Upper lobe of left lung (tissue), 6 donors: ENCODE measurements around the gene HPSE2. TPM values are rescaled to one million over a fixed set of nuclear protein-coding genes. Genes with fewer than 3 reads are reported as not detected.
A peak's percentile ranks its signal among the peaks of the same experiment; 100 is the strongest.
"Not testable (repeated sequence)": the region's sequence is repeated elsewhere in the genome, so short reads cannot be mapped to it uniquely, and the experiment has no call there.

Experiments used
- ATAC-seq, 2 donors: fragments of 200-7000 bp; cut with Tn5 transposase; one replicate each; pipeline ENCODE4 v1.9.1; 2022; ENCODE audit warnings: mild to moderate bottlenecking in 2 of 2, moderate library complexity in 2 of 2; ENCODE audit not compliant: low FRiP score in 2 of 2
- DNase-seq, 2 donors: peaks; one replicate each; pipeline ENCODE4 v3.0.0-alpha.2; 2019 to 2020
- H3K27ac ChIP-seq, 4 donors: fragments of 200-600 bp; sonication (generic); one replicate each; pipeline ENCODE4 v1.5.1; 2016 to 2019
- H3K27me3 ChIP-seq, 4 donors: fragments of 200-600 bp; sonication (generic); one replicate each; pipeline ENCODE4 v1.5.1; 2017 to 2019
- H3K36me3 ChIP-seq, 4 donors: fragments of 200-600 bp; sonication (generic); one replicate each; pipeline ENCODE4 v1.5.1; 2016 to 2019
- H3K4me1 ChIP-seq, 4 donors: fragments of 200-600 bp; sonication (generic); one replicate each; pipeline ENCODE4 v1.5.1; 2018 to 2019
- H3K4me3 ChIP-seq, 4 donors: fragments of 200-600 bp; sonication (generic); one replicate each; pipeline ENCODE4 v1.5.1; 2017 to 2019; ENCODE audit warnings: mild to moderate bottlenecking in 2 of 4, moderate library complexity in 1 of 4
- H3K9me3 ChIP-seq, 4 donors: fragments of 200-600 bp; sonication (generic); one replicate each; pipeline ENCODE4 v1.5.1; 2018 to 2019
- EP300 ChIP-seq, 4 donors: sonication (generic); formaldehyde crosslinking; IDR thresholded peaks; one replicate each; pipeline ENCODE4 v1.5.1; 2017; ENCODE audit warnings: antibody characterized with exemption in 4 of 4, control low read depth in 2 of 4
- POLR2A ChIP-seq, 4 donors: fragments of 450-650 bp; IDR thresholded peaks; one replicate each; pipeline ENCODE4 v1.5.1; 2016 to 2017; ENCODE audit warnings: antibody characterized with exemption in 4 of 4, mild to moderate bottlenecking in 2 of 4
- POLR2AphosphoS5 ChIP-seq, 2 donors: sonication (generic); formaldehyde crosslinking; IDR thresholded peaks; one replicate each; pipeline ENCODE4 v1.5.1; 2017; ENCODE audit warnings: antibody characterized with exemption in 2 of 2
- WGBS, 2 donors: methylation state at CpG; one replicate each; pipeline ENCODE4 v1.1.5; 2017 to 2018; 5-methylcytosine and 5-hydroxymethylcytosine counted together
- total RNA-seq, 6 donors: library from RNA; depleted of rRNA in 4 of 6; stranded (reverse); fragments of >200 nt in 4 of 6; gene quantifications; one replicate each; pipeline versions ENCODE4 v1.1.0 to v1.2.1, GENCODE V29; 2016 to 2021
- TF ChIP-seq, protein P1 (sequence below), 6 experiments: fragments of 450-650 bp in 4 of 6; fragments of 200-600 bp in 2 of 6; sonication (generic) in 2 of 6; IDR thresholded peaks; one replicate each; pipeline ENCODE4 v1.5.1; 2016 to 2019; ENCODE audit warnings: antibody characterized with exemption in 6 of 6
- donor health status: DM: no; HTN: no; CAD: no; lungs with moderate emphysema.
- donor health status: DM: no; HTN: yes; CAD: no; lungs with severe emphysema.

HPSE2 gene
- total RNA-seq, 6 donors from 2014 or later: 0.15 to 1.1 (median 0.91) TPM; not detected in 1

DNA sequence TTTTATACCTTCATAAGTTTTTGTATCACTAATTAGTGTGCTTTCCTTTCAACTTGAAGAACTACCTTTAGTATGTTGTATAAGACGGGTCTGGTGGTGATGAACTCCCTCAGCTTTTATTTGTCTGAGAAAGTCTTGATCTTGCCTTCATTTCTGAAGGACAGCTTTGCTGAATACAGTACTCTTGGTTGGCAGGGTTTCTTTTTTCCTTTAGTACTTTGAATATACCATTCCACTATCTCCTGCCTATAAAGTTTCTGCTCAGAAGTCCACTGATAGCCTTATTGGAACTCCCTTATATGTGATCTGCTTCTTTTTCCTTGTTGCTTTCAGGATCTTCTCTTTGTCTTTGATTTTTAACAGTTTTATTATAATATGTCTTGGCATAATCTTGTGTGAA, 230.9 kb downstream of the HPSE2 start:
- no peaks in the 10 kb centered on the region for H3K27me3 ChIP-seq
- 77 to 79% methylated on average over 1 of the region's 1 CpG for WGBS, 2 donors
- TF ChIP-seq, protein P1, sequence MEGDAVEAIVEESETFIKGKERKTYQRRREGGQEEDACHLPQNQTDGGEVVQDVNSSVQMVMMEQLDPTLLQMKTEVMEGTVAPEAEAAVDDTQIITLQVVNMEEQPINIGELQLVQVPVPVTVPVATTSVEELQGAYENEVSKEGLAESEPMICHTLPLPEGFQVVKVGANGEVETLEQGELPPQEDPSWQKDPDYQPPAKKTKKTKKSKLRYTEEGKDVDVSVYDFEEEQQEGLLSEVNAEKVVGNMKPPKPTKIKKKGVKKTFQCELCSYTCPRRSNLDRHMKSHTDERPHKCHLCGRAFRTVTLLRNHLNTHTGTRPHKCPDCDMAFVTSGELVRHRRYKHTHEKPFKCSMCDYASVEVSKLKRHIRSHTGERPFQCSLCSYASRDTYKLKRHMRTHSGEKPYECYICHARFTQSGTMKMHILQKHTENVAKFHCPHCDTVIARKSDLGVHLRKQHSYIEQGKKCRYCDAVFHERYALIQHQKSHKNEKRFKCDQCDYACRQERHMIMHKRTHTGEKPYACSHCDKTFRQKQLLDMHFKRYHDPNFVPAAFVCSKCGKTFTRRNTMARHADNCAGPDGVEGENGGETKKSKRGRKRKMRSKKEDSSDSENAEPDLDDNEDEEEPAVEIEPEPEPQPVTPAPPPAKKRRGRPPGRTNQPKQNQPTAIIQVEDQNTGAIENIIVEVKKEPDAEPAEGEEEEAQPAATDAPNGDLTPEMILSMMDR (IDR thresholded peaks at IDR 0.05): no peak
- TF ChIP-seq POLR2A (IDR thresholded peaks at IDR 0.05) (no peak), POLR2AphosphoS5 (IDR thresholded peaks at IDR 0.05) (no peak)
- no peaks in the 10 kb centered on the region for H3K4me1 ChIP-seq
- H3K4me3 ChIP-seq: no peak overlapping the region
- H3K27ac ChIP-seq: no peak overlapping the region
- ATAC-seq: no peak
- no peaks in the 10 kb centered on the region for H3K36me3 ChIP-seq
- DNase-seq: no peak
- H3K9me3 ChIP-seq: peaks cover 0 to 22% (median 11%) of the 10 kb centered on the region in 4 donors

DNA sequence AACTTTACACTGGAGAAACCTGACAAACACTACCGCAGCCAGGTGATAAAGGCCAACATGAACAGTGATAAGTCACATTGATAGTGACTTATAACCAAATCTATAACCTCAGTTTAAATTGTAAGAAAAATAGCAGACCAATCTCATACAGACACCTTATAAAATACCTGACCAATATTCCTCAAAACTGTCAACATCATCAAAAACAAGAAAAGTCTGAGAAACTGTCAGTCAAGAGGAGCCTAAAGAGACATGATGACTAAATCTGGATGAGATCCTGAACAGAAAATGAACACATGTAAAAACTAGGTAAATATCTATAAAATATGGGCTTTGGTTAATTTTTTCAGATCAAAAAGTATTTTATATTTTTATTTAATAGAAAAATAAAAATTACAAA, 233.3 kb downstream of the HPSE2 start:
- TF ChIP-seq, protein P1 (IDR thresholded peaks at IDR 0.05): no peak
- no peak for TF ChIP-seq POLR2A (IDR thresholded peaks at IDR 0.05)
- no peak for TF ChIP-seq POLR2AphosphoS5 (IDR thresholded peaks at IDR 0.05)
- TF ChIP-seq EP300 (IDR thresholded peaks at IDR 0.05): no peak
- Histone ChIP-seq H3K36me3 (no peaks in the 10 kb centered on the region), H3K4me3 (no peak overlapping the region), H3K4me1 (no peaks in the 10 kb centered on the region), H3K27me3 (no peaks in the 10 kb centered on the region), H3K27ac (no peak overlapping the region), H3K9me3 (peaks cover 0 to 22% (median 11%) of the 10 kb centered on the region in 4 donors)
- DNase-seq (no peak), ATAC-seq (no peak)
- 93% methylated on average over 1 of the region's 1 CpG for WGBS, 2 donors

DNA sequence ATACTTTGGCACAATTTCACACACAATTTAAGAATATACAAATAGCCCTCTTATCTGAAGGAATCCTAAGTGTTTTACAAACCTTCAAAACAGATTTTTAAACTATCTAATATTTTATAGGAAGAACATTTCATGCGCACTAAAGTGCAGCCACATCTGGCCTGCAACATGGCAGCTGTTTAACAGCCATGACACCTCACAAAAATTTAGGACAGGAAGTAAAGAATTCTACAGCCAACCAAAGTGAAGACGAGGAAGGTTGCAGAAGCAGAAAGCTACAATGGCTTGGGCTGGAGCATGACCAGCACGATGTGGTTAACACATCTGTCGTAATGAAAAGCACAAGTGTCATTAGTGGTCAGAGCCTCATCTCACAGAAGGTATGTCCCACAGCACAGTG, 238.1 kb downstream of the HPSE2 start:
- no peak overlapping the region for H3K4me3 ChIP-seq
- H3K4me1 ChIP-seq: no peaks in the 10 kb centered on the region
- H3K27ac ChIP-seq: no peak overlapping the region
- ATAC-seq (no peak), DNase-seq (no peak)
- no peaks in the 10 kb centered on the region for H3K27me3 ChIP-seq
- TF ChIP-seq, protein P1 (IDR thresholded peaks at IDR 0.05): no peak
- no peak for TF ChIP-seq POLR2A (IDR thresholded peaks at IDR 0.05)
- TF ChIP-seq EP300 (IDR thresholded peaks at IDR 0.05): no peak
- TF ChIP-seq POLR2AphosphoS5 (IDR thresholded peaks at IDR 0.05): no peak
- no peaks in the 10 kb centered on the region for H3K9me3 ChIP-seq
- H3K36me3 ChIP-seq: no peaks in the 10 kb centered on the region
- WGBS, 2 donors: 61 to 67% methylated on average over 4 of the region's 4 CpGs

DNA sequence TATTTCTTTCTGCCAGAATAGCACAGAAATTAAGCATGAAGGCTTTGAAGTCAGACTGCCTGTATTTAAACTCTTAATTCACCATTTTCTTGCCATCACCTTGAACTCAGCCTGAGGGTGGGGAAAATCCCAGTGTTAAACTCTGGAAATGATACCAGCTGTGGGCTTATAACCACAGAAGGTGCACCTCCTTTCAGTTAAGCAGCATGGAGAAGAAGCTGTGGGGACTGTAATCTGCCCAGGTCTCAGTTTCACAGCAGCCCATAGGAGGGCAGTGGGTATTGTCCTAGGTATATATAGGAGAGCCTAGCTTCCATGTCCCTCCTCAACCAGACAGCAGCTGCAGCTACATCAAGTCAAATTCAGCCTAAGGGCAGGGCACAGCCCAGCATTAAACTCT, 241.6 kb downstream of the HPSE2 start:
- TF ChIP-seq POLR2A (IDR thresholded peaks at IDR 0.05) (no peak), EP300 (IDR thresholded peaks at IDR 0.05) (no peak), POLR2AphosphoS5 (IDR thresholded peaks at IDR 0.05) (no peak)
- TF ChIP-seq, protein P1 (IDR thresholded peaks at IDR 0.05): no peak
- no peaks in the 10 kb centered on the region for H3K4me1 ChIP-seq
- H3K27me3 ChIP-seq: no peaks in the 10 kb centered on the region
- DNase-seq (no peak), ATAC-seq (no peak)
- H3K9me3 ChIP-seq: no peaks in the 10 kb centered on the region
- no peaks in the 10 kb centered on the region for H3K36me3 ChIP-seq
- no peak overlapping the region for H3K27ac ChIP-seq
- no peak overlapping the region for H3K4me3 ChIP-seq

DNA sequence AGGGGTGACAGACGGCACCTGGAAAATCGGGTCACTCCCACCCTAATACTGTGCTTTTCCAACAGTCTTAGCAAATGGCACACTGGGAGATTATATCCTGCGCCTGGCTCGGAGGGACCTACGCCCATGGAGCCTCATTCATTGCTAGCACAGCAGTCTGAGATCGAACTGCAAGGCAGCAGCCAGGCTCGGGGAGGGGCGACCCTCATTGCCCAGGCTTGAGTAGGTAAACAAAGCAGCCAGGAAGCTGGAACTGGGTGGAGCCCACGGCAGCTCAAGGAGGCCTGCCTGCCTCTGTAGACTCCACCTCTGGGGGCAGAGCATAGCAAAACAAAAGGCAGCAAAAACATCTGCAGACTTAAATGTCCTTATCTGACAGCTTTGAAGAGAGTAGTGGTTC, 251.9 kb downstream of the HPSE2 start:
- not testable (repeated sequence) for ATAC-seq, H3K27me3 ChIP-seq, H3K9me3 ChIP-seq, H3K36me3 ChIP-seq, H3K4me1 ChIP-seq, H3K4me3 ChIP-seq, H3K27ac ChIP-seq
- 88% methylated on average over 9 of the region's 9 CpGs; no CpG with 5 or more reads in 1 of the 2 donors for WGBS, 2 donors
- DNase-seq: peak in 1 of 2 donors; percentile 1
